ENCODE data around the gene UQCRC2. TPM values are rescaled to one million over a fixed set of nuclear protein-coding genes. Genes with fewer than 3 reads are reported as not detected.

Gene UQCRC2
- polyA plus RNA-seq, 1 experiment = 245 TPM

DNA sequence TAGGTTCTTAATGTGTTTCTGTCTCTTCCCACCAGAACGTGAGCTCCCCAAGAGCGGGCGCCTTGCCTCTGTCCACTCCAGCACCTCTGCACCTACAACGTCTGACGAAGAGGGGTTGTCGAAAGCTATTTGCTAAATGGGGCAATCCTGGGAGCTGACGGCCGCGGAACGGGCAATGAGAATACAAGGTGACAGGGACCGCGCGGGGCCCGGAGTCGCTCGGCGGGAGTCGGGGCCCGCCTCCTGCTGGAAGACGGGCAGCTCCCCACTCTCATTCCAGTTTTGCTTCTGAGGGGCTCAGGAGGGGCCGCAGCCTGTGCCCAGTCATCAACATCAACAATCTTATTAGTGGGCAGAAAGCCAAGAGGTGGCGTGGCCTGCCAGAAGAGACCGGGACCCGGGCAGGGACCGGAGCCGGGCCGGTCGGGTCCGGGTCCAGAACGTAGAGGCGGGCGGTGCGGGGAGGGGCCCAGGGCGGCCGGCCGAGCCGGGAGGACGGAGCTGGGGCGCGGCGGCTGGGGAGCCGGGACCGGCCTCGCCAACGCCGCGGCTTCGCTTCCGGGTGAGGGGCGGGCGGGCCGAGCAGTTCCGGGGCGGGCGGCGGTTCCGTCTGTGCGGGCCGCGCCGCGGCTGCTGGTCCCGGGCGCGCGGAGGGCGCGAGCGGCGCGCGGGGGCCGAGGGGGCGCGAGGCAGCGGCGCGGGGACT is 54.5 kb downstream of the UQCRC2 start, which contains the start of gene MOSMO:
MOSMO (plus strand) TSS at position 603 of the 706 bp plus-strand sequence. CDS start 191 bp downstream, outside the sequence.
- Histone ChIP-seq H3K27ac (ENCODE audit: low read depth, low read length) (peak within 1 kb of the TSS; percentile 25), H3K4me3 (ENCODE audit: low read depth, low read length) (peak within 1 kb of the TSS; percentile 77), H3K27me3 (ENCODE audit: control insufficient read depth, insufficient read depth, low read length) (no peaks in the 10 kb centered on the region), H3K9me3 (ENCODE audit: control insufficient read depth, insufficient read depth, low read length) (peaks cover 2% of the 10 kb centered on the region; the same call in 1 of the 2 replicates)
- ChIA-PET POLR2A (interaction anchor here (0.5 to 1.8 kb wide), 8 partner anchors 18 to 1641 kb away, joined by 3 to 14 read pairs (median 6); partner anchors contain the start of gene UQCRC2), CTCF (interaction anchor here (0.6 to 9.4 kb wide), 5 partner anchors 68 to 181 kb away, joined by 3 to 208 read pairs (median 15); no protein-coding TSS in a partner anchor)
- DNase-seq (ENCODE audit: low read depth, low spot score) = no peak
- TF ChIP-seq, protein P1, sequence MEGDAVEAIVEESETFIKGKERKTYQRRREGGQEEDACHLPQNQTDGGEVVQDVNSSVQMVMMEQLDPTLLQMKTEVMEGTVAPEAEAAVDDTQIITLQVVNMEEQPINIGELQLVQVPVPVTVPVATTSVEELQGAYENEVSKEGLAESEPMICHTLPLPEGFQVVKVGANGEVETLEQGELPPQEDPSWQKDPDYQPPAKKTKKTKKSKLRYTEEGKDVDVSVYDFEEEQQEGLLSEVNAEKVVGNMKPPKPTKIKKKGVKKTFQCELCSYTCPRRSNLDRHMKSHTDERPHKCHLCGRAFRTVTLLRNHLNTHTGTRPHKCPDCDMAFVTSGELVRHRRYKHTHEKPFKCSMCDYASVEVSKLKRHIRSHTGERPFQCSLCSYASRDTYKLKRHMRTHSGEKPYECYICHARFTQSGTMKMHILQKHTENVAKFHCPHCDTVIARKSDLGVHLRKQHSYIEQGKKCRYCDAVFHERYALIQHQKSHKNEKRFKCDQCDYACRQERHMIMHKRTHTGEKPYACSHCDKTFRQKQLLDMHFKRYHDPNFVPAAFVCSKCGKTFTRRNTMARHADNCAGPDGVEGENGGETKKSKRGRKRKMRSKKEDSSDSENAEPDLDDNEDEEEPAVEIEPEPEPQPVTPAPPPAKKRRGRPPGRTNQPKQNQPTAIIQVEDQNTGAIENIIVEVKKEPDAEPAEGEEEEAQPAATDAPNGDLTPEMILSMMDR (IDR thresholded peaks at IDR 0.05; ENCODE audit: low read depth, low read length) = no peak

DNA sequence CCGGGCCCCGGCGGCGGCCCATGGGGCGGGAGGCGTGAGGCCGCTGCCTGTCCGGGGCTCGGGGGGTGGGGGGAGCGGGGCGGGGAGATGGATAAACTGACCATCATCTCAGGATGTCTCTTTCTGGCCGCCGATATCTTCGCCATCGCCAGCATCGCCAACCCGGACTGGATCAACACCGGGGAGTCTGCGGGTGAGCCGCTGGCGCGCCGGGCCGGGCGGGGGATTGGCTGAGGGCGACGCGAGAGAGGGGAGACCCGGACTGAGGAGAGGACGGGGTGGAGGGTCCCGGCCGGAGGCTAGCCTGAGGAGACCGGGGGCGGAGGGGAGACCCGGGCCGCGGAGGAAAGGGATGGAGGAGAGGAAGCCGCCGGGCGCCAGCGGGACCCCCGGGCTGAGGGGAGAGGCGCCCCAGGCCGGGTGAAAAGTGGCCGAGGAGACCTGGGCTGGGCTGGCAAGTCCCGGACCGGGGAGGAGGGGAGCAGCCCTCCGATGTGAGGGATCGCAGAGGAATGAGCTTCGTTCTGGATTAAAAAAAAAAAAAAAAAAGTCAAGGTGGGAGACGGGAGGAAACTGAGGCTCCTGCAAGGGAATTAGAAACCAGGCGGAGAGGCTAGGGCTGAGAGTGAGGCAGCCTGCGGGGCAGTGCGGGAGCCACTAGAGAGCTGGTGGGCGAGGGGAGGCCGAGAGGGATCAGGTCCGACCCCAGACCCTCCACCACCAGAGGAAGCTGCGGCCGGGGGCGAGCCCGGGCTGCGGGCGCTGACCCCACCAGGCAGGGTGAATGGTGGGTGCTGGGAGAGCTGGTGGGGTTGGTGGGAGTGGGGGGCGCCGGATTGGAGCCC is 55.3 kb downstream of the UQCRC2 start:
- TF ChIP-seq, protein P1 (IDR thresholded peaks at IDR 0.05; ENCODE audit: low read depth, low read length) = no peak
- POLR2A ChIA-PET = interaction anchor here (0.5 to 1.8 kb wide), 11 partner anchors 10 to 1640 kb away, joined by 3 to 14 read pairs (median 6); partner anchors contain the start of gene UQCRC2
- Histone ChIP-seq H3K27ac (ENCODE audit: low read depth, low read length) (no peak overlapping the region), H3K9me3 (ENCODE audit: control insufficient read depth, insufficient read depth, low read length) (peaks cover 2% of the 10 kb centered on the region; the same call in 1 of the 2 replicates), H3K27me3 (ENCODE audit: control insufficient read depth, insufficient read depth, low read length) (no peaks in the 10 kb centered on the region), H3K4me3 (ENCODE audit: low read depth, low read length) (peak overlapping the region; percentile 77)
- CTCF ChIA-PET = interaction anchor here (0.6 to 9.4 kb wide), 13 partner anchors 8 to 181 kb away, joined by 3 to 208 read pairs (median 5); no protein-coding TSS in a partner anchor
- DNase-seq (ENCODE audit: low read depth, low spot score) = no peak

DNA sequence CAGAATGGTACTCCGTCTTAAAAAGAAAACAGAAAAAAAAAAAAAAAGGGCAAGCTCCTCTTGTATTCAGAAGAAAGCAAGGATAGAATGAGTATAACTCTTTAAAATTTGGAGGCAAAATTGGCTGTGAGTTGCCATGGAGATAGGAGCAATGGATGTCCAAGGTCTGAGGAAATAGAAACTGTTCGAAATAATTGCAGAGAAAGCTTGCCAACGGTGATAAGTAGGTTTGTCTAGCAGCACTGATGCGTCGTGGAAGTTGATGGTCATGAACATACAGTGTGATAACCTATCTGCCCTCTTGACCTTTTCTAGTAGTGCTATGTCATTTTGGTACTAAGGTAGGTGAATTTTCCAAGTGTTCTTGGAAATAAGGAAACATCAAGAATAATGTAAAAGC is 57.7 kb downstream of the UQCRC2 start:
- TF ChIP-seq, protein P1 (IDR thresholded peaks at IDR 0.05; ENCODE audit: low read depth, low read length) = no peak
- ChIA-PET POLR2A (no interaction called here), CTCF (interaction anchor here (0.5 to 9.4 kb wide), 2 partner anchors 68 to 302 kb away, joined by 3 to 208 read pairs; no protein-coding TSS in a partner anchor)
- DNase-seq (ENCODE audit: low read depth, low spot score) = no peak
- Histone ChIP-seq H3K27me3 (ENCODE audit: control insufficient read depth, insufficient read depth, low read length) (no peaks in the 10 kb centered on the region), H3K27ac (ENCODE audit: low read depth, low read length) (no peak overlapping the region), H3K9me3 (ENCODE audit: control insufficient read depth, insufficient read depth, low read length) (peaks cover 2% of the 10 kb centered on the region; the same call in 1 of the 2 replicates), H3K4me3 (ENCODE audit: low read depth, low read length) (no peak overlapping the region)

DNA sequence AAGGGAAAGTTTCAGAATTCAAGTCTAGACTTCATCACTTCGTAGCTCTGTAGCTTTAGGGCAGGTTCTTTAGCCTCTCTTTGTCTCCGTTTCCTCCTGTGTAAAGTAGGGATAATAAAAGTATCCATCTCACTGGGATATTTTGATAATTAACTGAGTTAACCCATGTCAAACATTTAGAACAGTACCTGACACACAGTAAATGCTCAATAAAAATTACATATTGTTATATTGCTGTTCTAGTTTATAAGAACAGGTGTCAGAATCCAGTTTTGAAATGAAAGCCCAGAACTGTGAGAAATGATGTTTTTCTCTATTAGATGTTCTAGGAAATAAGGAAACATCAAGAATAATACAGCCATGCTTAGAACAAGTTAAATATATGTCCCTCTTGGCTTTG is 59.1 kb downstream of the UQCRC2 start:
- Histone ChIP-seq H3K4me3 (ENCODE audit: low read depth, low read length) (no peak overlapping the region), H3K27ac (ENCODE audit: low read depth, low read length) (no peak overlapping the region), H3K9me3 (ENCODE audit: control insufficient read depth, insufficient read depth, low read length) (peaks cover 2% of the 10 kb centered on the region; the same call in 1 of the 2 replicates), H3K27me3 (ENCODE audit: control insufficient read depth, insufficient read depth, low read length) (no peaks in the 10 kb centered on the region)
- ChIA-PET POLR2A (interaction anchor here (0.6 kb wide), 1 partner anchor 53 kb away, joined by 3 read pairs; no protein-coding TSS in a partner anchor), CTCF (interaction anchor here (0.5 to 9.4 kb wide), 4 partner anchors 66 to 388 kb away, joined by 3 to 208 read pairs (median 4); no protein-coding TSS in a partner anchor)
- DNase-seq (ENCODE audit: low read depth, low spot score) = no peak
- TF ChIP-seq, protein P1 (IDR thresholded peaks at IDR 0.05; ENCODE audit: low read depth, low read length) = no peak

Data from AG04450 (cell line).